SU-DHL-6 (cell line): ENCODE measurements around the gene GTF2IRD1.

Source experiments
- H2AFZ ChIP-seq: fragments of 200-600 bp; sonication (generic); 2 replicates; pipeline ENCODE4 v1.6.1; 2014; ENCODE audit warnings: low read depth, mild to moderate bottlenecking, moderate library complexity, mixed read lengths, antibody characterized with exemption, low read length; ENCODE audit not compliant: severe bottlenecking
- H3F3A ChIP-seq: fragments of 200-600 bp; shearing (Covaris generic); 2 replicates; pipeline ENCODE4 v1.6.0; 2016; ENCODE audit warnings: antibody characterized with exemption, mild to moderate bottlenecking; ENCODE audit not compliant: insufficient read depth
- H3K27ac ChIP-seq: fragments of 200-600 bp; sonication (generic); 2 replicates; pipeline ENCODE4 v1.5.1; 2016; ENCODE audit warnings: low read depth, mild to moderate bottlenecking, low read length, moderate library complexity, mixed read lengths
- H3K27me3 ChIP-seq: fragments of 200-600 bp; sonication (generic), shearing (Covaris generic); 2 replicates; pipeline ENCODE4 v1.6.0; 2014; ENCODE audit warnings: mild to moderate bottlenecking, low read length
- H3K36me3 ChIP-seq: fragments of 200-600 bp; sonication (generic); 2 replicates; pipeline ENCODE4 v1.6.1; 2014; ENCODE audit warnings: mild to moderate bottlenecking, low read length, mixed read lengths
- H3K4me2 ChIP-seq: fragments of 300-600, 200-600 bp; shearing (Covaris generic), sonication (generic); 2 replicates; pipeline ENCODE4 v1.6.0; 2014; ENCODE audit warnings: low read length, low read depth, mild to moderate bottlenecking; ENCODE audit not compliant: poor library complexity, severe bottlenecking
- H3K4me3 ChIP-seq: fragments of 200-600 bp; sonication (generic); 2 replicates; pipeline ENCODE4 v1.5.1; 2014; ENCODE audit warnings: antibody characterized with exemption, low read length, mild to moderate bottlenecking, mixed read lengths; ENCODE audit not compliant: insufficient read depth, poor library complexity, severe bottlenecking
- H3K79me2 ChIP-seq: fragments of 200-600 bp; sonication (generic); 2 replicates; pipeline ENCODE4 v1.6.1; 2014; ENCODE audit warnings: mild to moderate bottlenecking, low read length, moderate library complexity; ENCODE audit not compliant: insufficient read depth
- H3K9ac ChIP-seq: fragments of 200-600 bp; sonication (generic); 2 replicates; pipeline ENCODE4 v1.7.0; 2014; ENCODE audit warnings: mild to moderate bottlenecking, low read length
- H3K9me2 ChIP-seq: fragments of 200-600 bp; sonication (generic); replicated peaks from 2 replicates; pipeline ENCODE4 v1.6.1; 2014; ENCODE audit warnings: low read length; ENCODE audit not compliant: insufficient read depth
- H3K9me3 ChIP-seq: fragments of 200-600 bp; sonication (generic); 2 replicates; pipeline ENCODE4 v1.6.1; 2014; ENCODE audit warnings: low read length, mixed read lengths; ENCODE audit not compliant: insufficient read depth
- H4K20me1 ChIP-seq: fragments of 200-600 bp; sonication (generic); 2 replicates; pipeline ENCODE4 v1.6.1; 2014; ENCODE audit warnings: low read depth, mild to moderate bottlenecking, antibody characterized with exemption, low read length, moderate library complexity, mixed read lengths
- CTCF ChIP-seq: fragments of 200-600 bp; sonication (generic); IDR thresholded peaks from one replicate; pipeline ENCODE4 v1.5.1; 2017; ENCODE audit warnings: antibody characterized with exemption, mild to moderate bottlenecking, low read length, moderate library complexity; ENCODE audit not compliant: insufficient read depth, poor library complexity, severe bottlenecking
- EZH2phosphoT487 ChIP-seq: fragments of 200-600 bp; sonication (generic), shearing (Covaris generic); conservative IDR thresholded peaks from 2 replicates; pipeline ENCODE4 v1.6.1; 2018; ENCODE audit warnings: mild to moderate bottlenecking, antibody characterized with exemption, low read length, moderate library complexity, mixed read lengths

Gene GTF2IRD1

GRCh38 chr7:74583630-74584029 is 129.9 kb downstream of the GTF2IRD1 start:
- Histone ChIP-seq H4K20me1 (no peaks in the 10 kb centered on the region), H3K9me3 (no peaks in the 10 kb centered on the region), H2AFZ (no peak overlapping the region), H3K27me3 (no peaks in the 10 kb centered on the region), H3K36me3 (no peaks in the 10 kb centered on the region), H3K79me2 (no peaks in the 10 kb centered on the region), H3F3A (no peaks in the 10 kb centered on the region), H3K27ac (no peak overlapping the region), H3K4me3 (no peak overlapping the region), H3K9ac (no peak overlapping the region), H3K4me2 (no peak overlapping the region), H3K9me2 (no peaks in the 10 kb centered on the region)
- TF ChIP-seq CTCF: no peak
- TF ChIP-seq EZH2phosphoT487: no peak

- no peak overlapping the region for H3K9ac ChIP-seq
- no peaks in the 10 kb centered on the region for H3K9me2 ChIP-seq
- no peaks in the 10 kb centered on the region for H4K20me1 ChIP-seq
- H2AFZ ChIP-seq: no peak overlapping the region
- no peaks in the 10 kb centered on the region for H3K79me2 ChIP-seq
- H3F3A ChIP-seq: no peaks in the 10 kb centered on the region
- no peak overlapping the region for H3K4me3 ChIP-seq
- H3K27me3 ChIP-seq: no peaks in the 10 kb centered on the region
- H3K27ac ChIP-seq: no peak overlapping the region
- no peaks in the 10 kb centered on the region for H3K36me3 ChIP-seq
- no peak overlapping the region for H3K4me2 ChIP-seq
- no peaks in the 10 kb centered on the region for H3K9me3 ChIP-seq
- TF ChIP-seq CTCF (no peak), EZH2phosphoT487 (no peak)
Measured at GRCh38 chr7:74584160-74584954, 130.7 kb downstream of the GTF2IRD1 start.

GRCh38 chr7:74585844-74586243 is 132.1 kb downstream of the GTF2IRD1 start:
- H2AFZ ChIP-seq: no peak overlapping the region
- TF ChIP-seq CTCF: no peak
- no peak overlapping the region for H3K4me2 ChIP-seq
- H3K9me2 ChIP-seq: no peaks in the 10 kb centered on the region
- H3K9ac ChIP-seq: no peak overlapping the region
- no peak overlapping the region for H3K4me3 ChIP-seq
- H3K27me3 ChIP-seq: no peaks in the 10 kb centered on the region
- H3K36me3 ChIP-seq: no peaks in the 10 kb centered on the region
- no peak overlapping the region for H3K27ac ChIP-seq
- H3F3A ChIP-seq: no peaks in the 10 kb centered on the region
- no peaks in the 10 kb centered on the region for H3K9me3 ChIP-seq
- no peaks in the 10 kb centered on the region for H4K20me1 ChIP-seq
- H3K79me2 ChIP-seq: no peaks in the 10 kb centered on the region
